Transverse colon (tissue), 4 donors: ENCODE measurements around the gene TOGARAM2. TPM values are rescaled to one million over a fixed set of nuclear protein-coding genes. Genes with fewer than 3 reads are reported as not detected.
A peak's percentile ranks its signal among the peaks of the same experiment; 100 is the strongest.

Experiments
- DNase-seq: peaks from one replicate; pipeline ENCODE4 v3.0.0-alpha.2; 2019
- H3K27ac ChIP-seq, 4 donors: fragments of 200-600 bp; sonication (generic); 2 replicates each; pipeline ENCODE4 v1.5.1; 2016 to 2018; ENCODE audit warnings: inconsistent platforms in 4 of 4
- H3K27me3 ChIP-seq: fragments of 200-600 bp; sonication (generic); 2 replicates; pipeline ENCODE4 v1.5.1; 2017; ENCODE audit warnings: inconsistent platforms
- H3K36me3 ChIP-seq, 4 donors: fragments of 200-600 bp; sonication (generic); 2 replicates each; pipeline ENCODE4 v1.5.1; 2017 to 2019; ENCODE audit warnings: inconsistent platforms in 4 of 4
- H3K4me1 ChIP-seq, 4 donors: fragments of 200-600 bp; sonication (generic); 2 replicates each; pipeline ENCODE4 v1.5.1; 2017 to 2020; ENCODE audit warnings: inconsistent platforms in 4 of 4
- H3K4me3 ChIP-seq, 4 donors: fragments of 200-600 bp; sonication (generic); 1 replicate in 1 of 4; 2 replicates in 3 of 4; pipeline versions ENCODE4 v1.5.1 to v1.6.1; 2017 to 2019; ENCODE audit warnings: inconsistent platforms in 4 of 4
- H3K9me3 ChIP-seq, 2 donors: fragments of 200-600 bp; sonication (generic); 2 replicates each; pipeline ENCODE4 v1.5.1; 2017 to 2019; ENCODE audit warnings: inconsistent platforms in 2 of 2
- EP300 ChIP-seq: sonication (generic); formaldehyde crosslinking; IDR thresholded peaks from one replicate; pipeline ENCODE4 v1.6.1; 2017; ENCODE audit warnings: antibody characterized with exemption, low read depth
- POLR2A ChIP-seq: fragments of 450-650 bp; IDR thresholded peaks from one replicate; pipeline ENCODE4 v1.6.1; 2016; ENCODE audit warnings: antibody characterized with exemption, mild to moderate bottlenecking, moderate library complexity
- POLR2AphosphoS5 ChIP-seq, 3 donors: sonication (generic); formaldehyde crosslinking; IDR thresholded peaks; one replicate each; pipeline ENCODE4 v1.6.1; 2016; ENCODE audit warnings: antibody characterized with exemption in 3 of 3
- WGBS, 2 donors: methylation state at CpG; one replicate each; pipeline ENCODE4 v1.1.5; 2018; ENCODE audit warnings: low coverage in 1 of 2; 5-methylcytosine and 5-hydroxymethylcytosine counted together
- in situ Hi-C, 4 donors: fragments of 200-750 bp; cut with MboI; loops; one replicate each; pipeline versions ENCODE4 v1.15.0 to v1.15.1; 2017; ENCODE audit warnings: low sequenced_read_pairs in 3 of 4, low pct_ligation_motif_present in 1 of 4, low pct_unique_long_range_greater_than_20kb in 1 of 4
- intact Hi-C: fragments of 100-400 bp; cut with DNase I; formaldehyde crosslinking; loops from one replicate; pipeline ENCODE4 v1.15.1; 2023; ENCODE audit warnings: low total_unique reads
- total RNA-seq, 4 donors: library from RNA; depleted of rRNA; stranded (reverse); fragments of >200 nt; gene quantifications; one replicate each; pipeline ENCODE4 v1.1.0, GENCODE V29; 2016
- TF ChIP-seq, protein P1 (sequence below), 5 experiments: fragments of 200-600 bp in 3 of 5; fragments of 450-650 bp in 2 of 5; sonication (generic) in 3 of 5; IDR thresholded peaks; 1 replicate in 2 of 5; 2 replicates in 3 of 5; pipeline ENCODE4 v1.5.1; 2016 to 2017; ENCODE audit warnings: antibody characterized with exemption in 5 of 5, inconsistent platforms in 3 of 5, mild to moderate bottlenecking in 2 of 5, moderate library complexity in 1 of 5

The TOGARAM2 gene
- total RNA-seq, 4 donors from 2014 or later: 0.79 to 7.1 (median 3.1) TPM; not detected in 1

DNA sequence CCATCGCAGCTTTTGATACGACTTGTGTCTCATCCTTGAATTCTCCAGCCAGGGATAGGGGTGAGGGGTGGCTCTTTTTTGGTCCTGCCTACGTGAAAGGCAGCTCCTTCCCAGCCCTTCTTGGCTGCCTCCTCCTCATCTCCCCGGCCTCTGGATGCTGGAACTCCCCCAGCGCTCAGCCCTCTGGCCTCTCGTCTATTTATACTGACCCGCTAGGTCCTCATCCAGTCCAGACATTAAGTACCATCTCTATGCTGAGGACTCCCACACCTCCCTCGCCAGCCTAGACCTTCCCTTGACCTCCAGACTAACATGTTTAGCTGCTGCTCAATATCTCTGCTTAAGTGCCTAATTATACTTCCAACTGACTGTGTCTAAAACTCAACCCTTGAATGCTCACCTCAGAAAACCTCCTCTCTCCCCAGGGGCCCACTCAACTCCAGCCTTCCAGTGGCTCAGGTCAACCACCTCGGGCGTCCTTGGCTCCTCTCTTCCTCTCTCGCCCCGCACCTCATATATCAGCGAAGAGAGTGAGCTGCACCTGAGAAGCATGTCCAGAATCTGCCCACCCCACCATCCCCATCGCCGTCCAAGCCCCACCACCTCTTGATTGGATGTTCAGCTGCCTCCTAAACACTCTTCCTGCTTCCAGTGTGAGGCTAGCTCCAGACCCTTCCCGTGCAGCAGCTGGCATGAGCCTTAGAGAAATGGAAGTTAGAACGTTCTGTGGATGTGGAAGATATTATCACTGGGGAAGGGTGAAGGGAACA, 34.8 kb downstream of the TOGARAM2 start:
- H3K36me3 ChIP-seq: no peaks in the 10 kb centered on the region
- 83 to 88% methylated on average over 5 to 17 of the region's 17 CpGs for WGBS, 2 donors
- intact Hi-C loops: loop anchor here (10.0 kb wide), 1 partner anchor 61 kb away; no protein-coding TSS in a partner anchor
- H3K27ac ChIP-seq: peak overlapping the region in 3 of 4 donors; percentile 35 to 63 (median 60)
- H3K27me3 ChIP-seq: no peaks in the 10 kb centered on the region
- no peak overlapping the region for H3K4me3 ChIP-seq
- TF ChIP-seq, protein P1, sequence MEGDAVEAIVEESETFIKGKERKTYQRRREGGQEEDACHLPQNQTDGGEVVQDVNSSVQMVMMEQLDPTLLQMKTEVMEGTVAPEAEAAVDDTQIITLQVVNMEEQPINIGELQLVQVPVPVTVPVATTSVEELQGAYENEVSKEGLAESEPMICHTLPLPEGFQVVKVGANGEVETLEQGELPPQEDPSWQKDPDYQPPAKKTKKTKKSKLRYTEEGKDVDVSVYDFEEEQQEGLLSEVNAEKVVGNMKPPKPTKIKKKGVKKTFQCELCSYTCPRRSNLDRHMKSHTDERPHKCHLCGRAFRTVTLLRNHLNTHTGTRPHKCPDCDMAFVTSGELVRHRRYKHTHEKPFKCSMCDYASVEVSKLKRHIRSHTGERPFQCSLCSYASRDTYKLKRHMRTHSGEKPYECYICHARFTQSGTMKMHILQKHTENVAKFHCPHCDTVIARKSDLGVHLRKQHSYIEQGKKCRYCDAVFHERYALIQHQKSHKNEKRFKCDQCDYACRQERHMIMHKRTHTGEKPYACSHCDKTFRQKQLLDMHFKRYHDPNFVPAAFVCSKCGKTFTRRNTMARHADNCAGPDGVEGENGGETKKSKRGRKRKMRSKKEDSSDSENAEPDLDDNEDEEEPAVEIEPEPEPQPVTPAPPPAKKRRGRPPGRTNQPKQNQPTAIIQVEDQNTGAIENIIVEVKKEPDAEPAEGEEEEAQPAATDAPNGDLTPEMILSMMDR (IDR thresholded peaks at IDR 0.05): no peak
- H3K9me3 ChIP-seq: no peaks in the 10 kb centered on the region
- in situ Hi-C loops: no loop called here
- DNase-seq: no peak
- H3K4me1 ChIP-seq: peaks cover 3 to 30% (median 14%) of the 10 kb centered on the region in 4 donors

DNA sequence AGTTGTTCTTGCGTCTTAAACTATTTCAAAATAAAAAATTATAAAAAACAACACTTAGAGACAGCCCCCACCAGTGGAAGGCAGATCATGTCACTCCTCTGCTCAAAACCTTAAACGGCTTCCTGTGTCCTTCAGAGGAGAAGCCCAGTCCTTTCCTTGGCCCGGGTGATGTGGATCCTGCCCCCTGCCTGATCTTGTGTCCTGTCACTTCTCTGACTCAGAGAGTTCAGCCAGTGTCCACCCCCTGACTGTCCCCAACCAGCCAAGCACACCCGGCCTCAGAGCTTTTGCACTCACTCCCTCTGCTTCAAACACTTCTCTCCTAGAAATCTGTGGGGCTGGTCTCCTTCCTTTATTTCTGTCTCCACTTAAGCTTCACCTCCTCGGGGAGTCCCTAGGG, 35.4 kb downstream of the TOGARAM2 start:
- Histone ChIP-seq H3K9me3 (no peaks in the 10 kb centered on the region), H3K4me1 (peaks cover 3 to 24% (median 8%) of the 10 kb centered on the region in 4 donors), H3K27ac (peak overlapping the region in 2 of 4 donors; percentile 19 to 27), H3K27me3 (no peaks in the 10 kb centered on the region), H3K36me3 (no peaks in the 10 kb centered on the region), H3K4me3 (no peak overlapping the region)
- in situ Hi-C loops: no loop called here
- intact Hi-C loops: loop anchor here (10.0 kb wide), 1 partner anchor 62 kb away; no protein-coding TSS in a partner anchor
- TF ChIP-seq POLR2AphosphoS5 (IDR thresholded peaks at IDR 0.05) (no peak), EP300 (no peak), POLR2A (no peak)
- TF ChIP-seq, protein P1 (IDR thresholded peaks at IDR 0.05): no peak
- DNase-seq: no peak
- WGBS, 2 donors: 66 to 77% methylated on average over 4 to 5 of the region's 5 CpGs

DNA sequence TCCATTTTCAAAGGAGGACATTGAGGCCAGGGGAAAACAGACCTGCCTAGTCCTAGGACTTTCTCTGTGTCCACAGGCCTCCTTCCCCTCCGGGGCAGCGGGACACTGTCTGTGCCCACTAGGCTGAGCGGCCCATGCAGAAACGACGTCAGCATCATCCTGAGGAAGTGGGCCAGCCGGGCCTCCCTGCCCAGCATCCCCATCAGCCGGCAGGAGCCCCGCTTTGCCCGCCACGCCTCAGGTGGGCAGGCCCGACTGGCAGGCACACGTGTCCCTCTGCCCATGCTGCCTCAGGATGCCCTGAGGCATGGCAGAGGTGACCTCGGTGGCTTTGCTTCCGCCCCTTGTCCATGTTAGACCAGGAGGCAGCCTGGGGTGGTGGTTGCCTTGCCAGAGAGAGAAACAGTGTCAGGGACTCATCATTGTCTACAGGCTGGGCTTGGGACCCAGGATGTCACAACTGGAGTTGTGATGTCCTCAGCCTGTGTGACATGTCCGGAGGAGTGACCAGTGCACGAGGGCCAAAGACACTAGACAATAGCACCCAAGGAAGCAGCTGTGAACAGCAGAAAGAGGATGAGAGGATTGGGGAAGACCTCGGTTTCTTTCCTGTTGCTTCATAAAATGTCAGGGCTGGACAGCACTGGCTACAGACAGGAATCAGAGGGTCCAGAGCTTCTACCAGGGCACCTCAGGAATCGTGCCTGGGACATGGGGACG, 36.8 kb downstream of the TOGARAM2 start:
- DNase-seq: no peak
- no peak overlapping the region for H3K4me3 ChIP-seq
- 84% methylated on average over 17 of the region's 19 CpGs; no CpG with 5 or more reads in 1 of the 2 donors for WGBS, 2 donors
- no peaks in the 10 kb centered on the region for H3K9me3 ChIP-seq
- H3K27ac ChIP-seq: no peak overlapping the region
- in situ Hi-C loops (no loop called here), intact Hi-C loops (loop anchor here (10.0 kb wide), 1 partner anchor 63 kb away; no protein-coding TSS in a partner anchor)
- TF ChIP-seq POLR2A (no peak), POLR2AphosphoS5 (IDR thresholded peaks at IDR 0.05) (no peak), EP300 (no peak)
- TF ChIP-seq, protein P1 (IDR thresholded peaks at IDR 0.05): no peak
- no peaks in the 10 kb centered on the region for H3K27me3 ChIP-seq
- no peaks in the 10 kb centered on the region for H3K36me3 ChIP-seq
- peaks cover 0 to 10% (median 0%) of the 10 kb centered on the region in 4 donors for H3K4me1 ChIP-seq

DNA sequence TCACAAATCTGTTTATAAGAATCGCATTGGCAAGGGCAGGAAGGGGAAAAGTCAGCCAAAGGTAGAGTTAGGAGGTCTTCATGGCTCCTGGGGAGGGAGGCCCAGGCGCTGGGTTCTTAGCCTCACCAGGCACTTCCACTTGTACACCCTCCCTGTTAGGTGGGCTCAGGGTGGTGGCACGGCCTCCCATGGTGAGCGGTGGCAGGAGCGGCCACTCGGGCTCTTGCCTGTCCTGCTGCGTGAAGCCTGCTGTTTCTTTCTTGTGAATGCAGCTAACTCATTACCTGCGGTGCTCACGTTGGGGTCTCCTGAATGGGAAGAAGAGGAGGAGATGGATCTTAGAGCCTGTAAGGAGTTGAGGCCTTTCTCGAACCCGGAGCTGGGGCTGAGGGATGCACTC, 40.8 kb downstream of the TOGARAM2 start:
- H3K9me3 ChIP-seq: no peaks in the 10 kb centered on the region
- H3K36me3 ChIP-seq: no peaks in the 10 kb centered on the region
- H3K27me3 ChIP-seq: no peaks in the 10 kb centered on the region
- H3K27ac ChIP-seq: no peak overlapping the region
- H3K4me3 ChIP-seq: no peak overlapping the region
- in situ Hi-C loops: no loop called here
- intact Hi-C loops: no loop called here
- no peak for DNase-seq
- no peaks in the 10 kb centered on the region for H3K4me1 ChIP-seq
- 79 to 90% methylated on average over 6 to 11 of the region's 11 CpGs for WGBS, 2 donors
- no peak for TF ChIP-seq POLR2A
- no peak for TF ChIP-seq POLR2AphosphoS5 (IDR thresholded peaks at IDR 0.05)
- TF ChIP-seq EP300: no peak
- TF ChIP-seq, protein P1 (IDR thresholded peaks at IDR 0.05): no peak
